RWPE1 (cell line): ENCODE measurements around the gene CES3.

Experiments
- CTCF ChIA-PET: fragments of 350-600 bp; sonication (Branson Sonifier 250); formaldehyde crosslinking; extraction: SDS; loops from one replicate; lab custom pipeline; 2021; lab: Yijun Ruan, JAX
- POLR2A ChIA-PET: fragments of 400-600 bp; formaldehyde crosslinking; extraction: SDS; loops from one replicate; lab custom pipeline; 2020; ENCODE audit warnings: antibody characterized with exemption; ENCODE audit not compliant: low non-redundant PET; lab: Yijun Ruan, JAX
- DNase-seq: peaks from one replicate; pipeline ENCODE4 v3.0.0; 2012; ENCODE audit warnings: low spot score
- H3K27ac ChIP-seq: fragments of 450-650 bp; 2 replicates; pipeline ENCODE4 v1.5.1; 2017
- CTCF ChIP-seq: fragments of 450-650 bp; conservative IDR thresholded peaks from 2 replicates; pipeline ENCODE4 v1.5.1; 2017; ENCODE audit warnings: low read depth, mild to moderate bottlenecking

CES3 gene

GRCh38 chr16:67006930-67007658, 46.0 kb downstream of the CES3 start:
- H3K27ac ChIP-seq, result peak overlapping the region; percentile 18; the same call in 1 of the 2 replicates
- POLR2A ChIA-PET, result no interaction called here
- DNase-seq, result no peak
- CTCF ChIA-PET, result interaction anchor here (0.5 to 1.1 kb wide), 4 partner anchors 9 to 96 kb away, joined by 3 to 4 read pairs (median 3); partner anchors contain the start of gene CES3
- TF ChIP-seq CTCF, result no peak

DNA sequence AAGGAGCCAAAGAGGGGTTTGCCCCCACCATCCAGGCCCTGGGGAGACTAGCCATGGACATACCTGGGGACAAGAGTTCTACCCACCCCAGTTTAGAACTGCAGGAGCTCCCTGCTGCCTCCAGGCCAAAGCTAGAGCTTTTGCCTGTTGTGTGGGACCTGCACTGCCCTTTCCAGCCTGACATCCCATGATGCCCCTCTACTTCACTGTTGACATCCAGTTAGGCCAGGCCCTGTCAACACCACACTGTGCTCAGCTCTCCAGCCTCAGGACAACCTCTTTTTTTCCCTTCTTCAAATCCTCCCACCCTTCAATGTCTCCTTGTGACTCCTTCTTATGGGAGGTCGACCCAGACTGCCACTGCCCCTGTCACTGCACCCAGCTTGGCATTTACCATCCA, 48.1 kb downstream of the CES3 start:
- H3K27ac ChIP-seq, result no peak overlapping the region
- TF ChIP-seq CTCF, result no peak
- ChIA-PET CTCF (no interaction called here), POLR2A (no interaction called here)
- no peak for DNase-seq

DNA sequence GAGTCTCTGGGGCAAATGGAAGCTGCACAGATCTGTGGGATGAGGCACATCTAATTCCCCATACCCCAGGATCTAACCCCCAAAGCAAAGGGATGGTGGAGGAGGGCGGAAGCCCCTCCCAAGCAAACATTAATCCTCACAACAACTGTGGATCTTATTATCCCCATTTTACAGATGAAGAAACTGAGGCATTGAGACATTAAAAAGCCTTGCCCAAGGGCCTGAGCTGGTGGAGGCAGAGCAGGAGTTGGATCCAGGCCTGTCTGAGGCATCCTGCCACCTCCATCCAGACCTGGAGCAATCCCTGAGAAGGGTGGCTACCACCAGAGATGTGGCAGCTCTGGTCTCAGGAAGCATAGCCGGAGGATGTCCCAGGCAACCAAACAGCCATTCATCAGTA, 50.2 kb downstream of the CES3 start:
- CTCF ChIA-PET, result interaction anchor here (0.6 to 1.0 kb wide), 5 partner anchors 32 to 93 kb away, joined by 3 to 6 read pairs (median 3); no protein-coding TSS in a partner anchor
- no peak for DNase-seq
- POLR2A ChIA-PET, result no interaction called here
- no peak for TF ChIP-seq CTCF
- no peak overlapping the region for H3K27ac ChIP-seq

DNA sequence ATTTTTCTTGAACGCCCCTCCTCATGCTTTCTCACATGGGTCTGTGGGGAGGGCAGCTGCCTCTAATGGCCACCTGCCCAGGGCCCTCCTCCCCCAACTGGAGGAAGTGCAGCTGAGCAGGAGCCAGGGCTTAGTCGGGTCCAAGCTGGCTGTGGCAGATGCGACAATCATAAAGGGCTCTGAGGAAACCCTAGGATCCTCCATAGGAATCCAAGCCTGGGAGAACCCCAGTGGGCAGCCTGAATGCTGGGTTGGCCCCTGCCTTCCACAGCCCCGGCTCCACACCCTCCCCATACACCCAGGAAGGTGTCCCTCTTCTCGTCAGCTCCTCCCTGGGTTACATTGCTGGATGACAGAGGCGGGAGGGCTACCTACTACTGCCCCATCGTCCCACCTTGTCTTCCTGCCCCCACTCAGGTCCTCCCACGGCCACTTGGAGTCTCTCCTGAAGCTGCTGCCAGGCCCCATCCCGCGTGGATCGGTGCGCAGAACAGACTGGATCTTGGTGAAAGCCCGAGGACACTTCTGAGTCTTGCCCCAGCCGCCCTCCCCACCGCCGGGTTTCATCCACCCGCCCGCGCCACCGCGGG, 52.3 kb downstream of the CES3 start:
- CTCF ChIA-PET, result interaction anchor here (0.5 to 2.0 kb wide), 6 partner anchors 36 to 467 kb away, joined by 3 to 18 read pairs (median 3); partner anchors contain the start of gene ATP6V0D1

DNA sequence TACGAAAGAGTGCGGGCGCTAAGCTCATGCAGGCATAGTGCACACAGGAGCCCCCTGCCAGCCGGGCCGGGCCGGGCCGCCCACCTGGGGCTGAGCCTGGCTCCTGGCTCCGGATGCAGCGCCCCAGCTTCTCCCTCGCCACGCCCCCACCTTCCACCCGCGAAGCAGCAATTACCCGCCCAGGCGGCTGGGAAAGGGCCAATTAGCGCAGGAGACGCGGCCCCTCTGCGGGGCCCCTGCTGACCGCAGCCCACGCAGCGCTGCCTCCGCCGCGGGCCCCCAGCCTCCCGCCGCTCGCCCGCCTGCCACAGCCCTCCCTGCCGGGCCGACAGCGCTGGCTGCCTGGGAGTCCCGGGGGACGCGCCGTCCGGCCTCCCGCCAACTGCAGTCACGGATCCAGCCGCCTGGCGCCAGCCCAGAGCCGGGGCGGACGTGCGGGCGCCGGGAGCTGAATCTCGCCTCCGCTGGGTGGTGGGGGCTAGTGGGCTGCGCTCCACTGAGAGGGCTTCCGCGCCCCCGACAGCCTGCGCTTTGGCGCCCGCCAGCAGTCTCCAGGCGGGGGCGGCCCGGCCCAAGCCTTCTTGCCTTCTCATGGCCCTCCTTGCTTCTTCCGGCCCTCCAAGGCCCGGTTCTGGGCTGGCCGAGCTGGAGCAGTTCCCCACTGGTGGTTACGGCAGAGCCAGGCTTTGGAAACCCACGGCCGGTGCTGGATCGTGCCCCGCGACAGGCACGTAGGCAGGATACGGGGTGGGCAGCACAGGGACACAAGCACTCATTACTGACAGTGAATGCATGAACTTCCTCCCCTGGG, 53.0 kb downstream of the CES3 start:
- no peak overlapping the region for H3K27ac ChIP-seq
- CTCF ChIA-PET, result interaction anchor here (0.6 to 2.0 kb wide), 7 partner anchors 26 to 467 kb away, joined by 3 to 18 read pairs (median 3); partner anchors contain the start of gene ATP6V0D1
- peak; percentile 30 for TF ChIP-seq CTCF
- DNase-seq, result peak; percentile 44
- POLR2A ChIA-PET, result interaction anchor here (0.5 to 0.6 kb wide), 2 partner anchors 8 to 63 kb away, joined by 3 to 5 read pairs; no protein-coding TSS in a partner anchor

More for the DNA sequence above, 52.3 kb downstream of the CES3 start:
- no peak overlapping the region for H3K27ac ChIP-seq
- POLR2A ChIA-PET, result interaction anchor here (0.5 to 0.6 kb wide), 2 partner anchors 8 to 62 kb away, joined by 3 to 5 read pairs; no protein-coding TSS in a partner anchor
- TF ChIP-seq CTCF, result no peak
- DNase-seq, result no peak
